K562 (cell line): Measurements from ENCODE around the gene ATP9B. TPM values are rescaled to one million over a fixed set of nuclear protein-coding genes. Genes with fewer than 3 reads are reported as not detected.
A peak's percentile ranks its signal among the peaks of the same experiment; 100 is the strongest.

Source experiments
- BCLAF1 ChIP-seq, 2 experiments: fragments of 450-650 bp in 1 of 2; IDR thresholded peaks; 2 replicates each; pipeline ENCODE4 v1.6.1; 2011 to 2017; ENCODE audit warnings: low read depth in 2 of 2, antibody characterized with exemption in 1 of 2, borderline replicate concordance in 1 of 2, low read length in 1 of 2, mild to moderate bottlenecking in 1 of 2, mixed read lengths in 1 of 2; ENCODE audit not compliant: control insufficient read depth in 1 of 2
- EWSR1 ChIP-seq: fragments of 450-650 bp; IDR thresholded peaks from 2 replicates; pipeline ENCODE4 v1.6.1; 2018; ENCODE audit warnings: borderline replicate concordance, mild to moderate bottlenecking, low read depth, moderate library complexity; ENCODE audit not compliant: partially characterized antibody
- GABPB1 ChIP-seq: sonication (generic); formaldehyde crosslinking; IDR thresholded peaks from 2 replicates; pipeline ENCODE4 v1.8.0; 2022; ENCODE audit warnings: mild to moderate bottlenecking, missing genetic modification reagents
- TRIM24 ChIP-seq, 2 experiments: fragments of 450-650 bp; IDR thresholded peaks; 2 replicates each; pipeline ENCODE4 v1.6.1; 2016
- ZBTB11 ChIP-seq, 3 experiments: fragments of 200-800 bp in 1 of 3; fragments of 250-450 bp in 1 of 3; fragments of 450-650 bp in 1 of 3; sonication (Bioruptor Pico) in 1 of 3; sonication (Bioruptor generic) in 1 of 3; formaldehyde crosslinking in 1 of 3; IDR thresholded peaks; 2 replicates each; pipeline versions ENCODE4 v1.6.1 to v1.8.0; 2016 to 2022; ENCODE audit warnings: mild to moderate bottlenecking in 2 of 3, missing genetic modification characterization in 2 of 3, missing compliant biosample characterization in 1 of 3, moderate library complexity in 1 of 3
- polyA plus RNA-seq, 8 experiments: library from polyadenylated mRNA; depleted of rRNA in 4 of 8; stranded (reverse) in 5 of 8; unstranded in 3 of 8; fragments of >200 nt; fragmentation: Nextera tagmentation in 2 of 8; fragmentation: Illumina TruSeq in 1 of 8; extraction: Ambion mirVana in 2 of 8; extraction: Trizol in 1 of 8; gene quantifications; 2 replicates each; pipeline versions ENCODE4 v1.2.1 to v1.2.3, GENCODE V29; 2011 to 2014; ENCODE audit warnings: inconsistent platforms in 1 of 8, missing spikeins in 1 of 8
- total RNA-seq, 7 experiments: library from RNA; depleted of rRNA in 6 of 7; stranded (reverse); fragments of >200 nt in 6 of 7; fragmentation: Illumina TruSeq in 2 of 7; extraction: Trizol in 2 of 7; gene quantifications; 2 replicates each; pipeline versions ENCODE4 v1.2.1 to v1.2.3, GENCODE V29; 2011 to 2021; ENCODE audit warnings: low replicate concordance in 1 of 7

Gene ATP9B
- total and polyA plus RNA-seq, 9 of the 15 experiments (the other 6 are each of a cell fraction or from before 2014, with no cell fraction given) = 0.66 to 13.2 (median 7.9) TPM

- peak in 1 of 2 experiments; percentile 41; a peak in 1 of 4 replicates for TF ChIP-seq BCLAF1 (IDR thresholded peaks at IDR 0.05; ENCODE audit: borderline replicate concordance in 1 of 2, control insufficient read depth in 1 of 2, low read depth in 2 of 2, low read length in 1 of 2)
- no peak for TF ChIP-seq EWSR1
- TF ChIP-seq GABPB1 (CRISPR knock-in tag) = peak; percentile 75
- TF ChIP-seq ZBTB11 (CRISPR knock-in tag; IDR thresholded peaks at IDR 0.05) = peak in 1 of 3 experiments; percentile 75; a peak in 2 of 6 replicates
- peak in 1 of 2 experiments; percentile 25; a peak in 1 of 4 replicates for TF ChIP-seq TRIM24 (IDR thresholded peaks at IDR 0.05)
Observed at GRCh38 chr18:79420033-79420745, 351.0 kb downstream of the ATP9B start (continued).
